HG02840 (cell line): ENCODE measurements around the gene PASK.

Experiments
- ATAC-seq: cut with Tn5 transposase; IDR thresholded peaks from one replicate; pipeline ENCODE4 v1.9.1; 2021; ENCODE audit warnings: mild to moderate bottlenecking, moderate library complexity, moderate number of reproducible peaks; ENCODE audit not compliant: unreplicated experiment, low FRiP score

PASK gene

DNA sequence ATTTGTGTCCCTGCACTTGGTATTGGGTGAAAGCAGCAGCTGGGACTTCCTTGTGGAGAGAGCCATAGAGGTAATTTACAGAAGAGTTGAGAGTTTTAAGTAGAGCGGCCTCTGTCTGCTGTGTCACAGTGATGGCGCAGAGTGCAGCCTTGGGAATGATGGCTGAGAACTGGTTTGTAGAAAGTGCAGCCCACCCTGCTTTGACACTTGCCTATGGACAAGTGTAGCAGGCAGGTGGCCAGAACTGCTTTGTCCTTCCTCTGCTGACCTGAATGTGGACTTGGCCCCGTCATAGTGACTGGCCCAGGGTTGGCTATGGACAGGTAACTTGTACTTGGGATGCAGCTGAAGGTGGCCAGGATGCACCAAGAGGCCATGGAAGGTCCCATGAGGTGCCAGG lies 32.9 kb upstream of the PASK start:
- ATAC-seq, result no peak

- no peak for ATAC-seq
Observed at GRCh38 chr2:241180495-241180894, 31.2 kb upstream of the PASK start.

DNA sequence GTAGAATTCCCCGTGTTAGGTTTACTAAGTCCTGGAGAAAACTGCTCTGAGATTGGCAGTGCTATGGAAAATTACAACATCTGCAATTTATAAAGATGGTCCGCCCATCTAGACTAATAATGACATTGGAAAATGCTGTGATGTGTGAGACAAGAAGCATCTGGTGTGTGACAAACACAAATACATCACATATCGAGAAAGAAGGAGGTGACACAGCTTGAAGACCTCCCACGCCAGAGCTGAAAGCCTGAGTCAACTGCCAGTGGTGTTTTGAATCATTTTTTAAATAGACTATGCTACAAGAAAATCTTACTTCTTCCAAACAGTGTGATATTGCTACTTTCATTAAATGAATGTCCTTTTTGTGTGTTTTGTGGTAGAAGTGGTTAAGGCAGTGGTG lies 30.6 kb upstream of the PASK start:
- no peak for ATAC-seq

GRCh38 chr2:241178961-241179360 lies 29.7 kb upstream of the PASK start:
- ATAC-seq, result no peak

- no peak for ATAC-seq
Observed at GRCh38 chr2:241177526-241178334, 28.5 kb upstream of the PASK start.

- ATAC-seq, result no peak
Observed at GRCh38 chr2:241173557-241173956, 24.3 kb upstream of the PASK start.

- no peak for ATAC-seq
Observed at GRCh38 chr2:241168366-241168765, 19.1 kb upstream of the PASK start.

- no peak for ATAC-seq
Observed at GRCh38 chr2:241163601-241164118, 14.4 kb upstream of the PASK start.

DNA sequence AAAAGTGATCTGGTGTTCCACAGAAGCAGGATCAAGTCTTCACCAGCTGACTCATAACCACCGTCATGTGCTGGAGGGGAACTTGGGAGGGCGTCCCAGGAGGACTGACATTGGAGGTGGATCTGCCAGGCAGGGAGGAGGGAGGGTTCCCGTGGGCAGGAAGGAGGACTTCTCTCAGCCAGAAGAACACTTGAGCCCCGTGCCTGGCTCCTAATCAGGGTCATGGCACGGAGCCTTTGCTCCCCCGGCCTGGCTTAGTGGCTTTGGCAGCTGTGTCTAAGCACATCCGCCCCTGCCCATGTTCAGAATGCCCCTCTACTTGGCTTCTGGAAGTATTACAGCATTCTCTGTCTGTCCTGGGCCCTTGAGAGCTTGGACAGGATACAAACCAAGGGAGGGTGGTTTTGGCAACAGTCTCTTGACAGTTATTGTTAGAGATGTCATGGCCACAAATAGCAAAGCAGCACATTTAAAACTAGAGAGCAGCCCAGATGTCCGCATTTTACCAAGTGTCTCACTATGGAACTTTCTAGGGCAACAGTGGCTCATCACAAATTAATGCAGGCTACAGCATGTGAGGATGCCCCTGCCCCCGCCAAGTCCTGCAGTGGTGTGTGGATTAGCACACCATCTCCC lies 12.5 kb upstream of the PASK start:
- ATAC-seq, result no peak

DNA sequence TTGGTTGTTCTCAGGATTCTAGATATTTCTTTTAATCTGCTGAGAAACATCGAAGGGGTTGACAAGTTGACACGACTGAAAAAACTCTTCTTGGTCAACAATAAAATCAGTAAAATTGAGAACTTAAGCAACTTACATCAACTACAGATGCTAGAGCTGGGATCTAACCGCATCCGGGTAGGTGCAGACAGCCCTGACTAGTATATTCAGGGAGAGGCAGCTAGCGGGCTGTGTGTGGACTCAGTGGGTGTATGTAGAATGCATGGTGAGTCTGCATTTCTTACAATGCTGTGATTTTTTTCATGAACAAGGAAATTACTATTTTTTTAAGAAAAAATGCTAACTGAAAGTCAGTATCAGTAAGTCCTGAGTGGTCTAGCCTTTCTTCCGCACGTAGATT lies 11.0 kb upstream of the PASK start:
- no peak for ATAC-seq

GRCh38 chr2:241159116-241159515 lies 9.8 kb upstream of the PASK start:
- ATAC-seq, result no peak

- ATAC-seq, result no peak
Observed at GRCh38 chr2:241158546-241158900, 9.3 kb upstream of the PASK start.

GRCh38 chr2:241157841-241158545 lies 8.7 kb upstream of the PASK start:
- no peak for ATAC-seq

- ATAC-seq, result no peak
Observed at GRCh38 chr2:241156971-241157441, 7.7 kb upstream of the PASK start.

GRCh38 chr2:241155936-241156335 lies 6.7 kb upstream of the PASK start:
- no peak for ATAC-seq

GRCh38 chr2:241154915-241155314 lies 5.6 kb upstream of the PASK start:
- no peak for ATAC-seq

- no peak for ATAC-seq
Observed at GRCh38 chr2:241153616-241154015, 4.3 kb upstream of the PASK start.

DNA sequence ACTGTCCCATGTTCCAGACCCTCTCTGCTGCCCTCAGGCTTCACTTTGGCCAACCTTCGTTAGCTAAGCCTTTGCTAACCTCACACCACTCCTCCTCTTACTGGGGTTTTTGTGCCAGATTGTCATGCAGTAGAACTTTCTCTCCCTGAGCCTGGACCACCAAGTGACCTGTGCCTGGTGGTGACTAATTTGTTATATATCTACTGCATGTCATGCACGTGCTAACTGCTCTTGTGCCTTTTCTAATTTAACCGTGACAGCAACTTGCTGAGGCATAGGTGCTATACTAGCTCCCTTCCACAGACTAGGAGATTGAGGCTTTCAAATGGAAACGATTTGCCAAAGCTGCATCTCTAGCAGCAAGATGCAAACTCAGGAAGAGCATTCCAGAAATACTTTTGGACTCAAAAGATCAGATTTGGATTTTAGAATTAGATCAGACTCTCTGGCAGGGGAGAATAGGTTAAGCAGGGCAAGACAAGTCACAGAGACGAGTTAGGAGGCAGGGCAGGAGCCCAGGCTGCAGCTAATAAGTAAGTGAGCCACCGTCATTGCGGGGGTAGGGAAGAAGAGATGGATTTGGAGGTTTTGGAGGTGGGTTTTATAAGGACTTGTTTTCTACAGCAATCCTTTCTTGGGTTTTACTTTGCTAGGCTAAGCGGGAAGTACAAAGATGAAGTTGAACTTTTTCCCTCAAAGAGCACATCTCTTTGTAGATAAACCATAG lies 2.8 kb upstream of the PASK start:
- ATAC-seq, result no peak

GRCh38 chr2:241150660-241151530 lies 1.6 kb upstream of the PASK start:
- no peak for ATAC-seq
